Measurements from ENCODE around the gene SPTB.
A peak's percentile ranks its signal among the peaks of the same experiment; 100 is the strongest.

The SPTB gene

DNA sequence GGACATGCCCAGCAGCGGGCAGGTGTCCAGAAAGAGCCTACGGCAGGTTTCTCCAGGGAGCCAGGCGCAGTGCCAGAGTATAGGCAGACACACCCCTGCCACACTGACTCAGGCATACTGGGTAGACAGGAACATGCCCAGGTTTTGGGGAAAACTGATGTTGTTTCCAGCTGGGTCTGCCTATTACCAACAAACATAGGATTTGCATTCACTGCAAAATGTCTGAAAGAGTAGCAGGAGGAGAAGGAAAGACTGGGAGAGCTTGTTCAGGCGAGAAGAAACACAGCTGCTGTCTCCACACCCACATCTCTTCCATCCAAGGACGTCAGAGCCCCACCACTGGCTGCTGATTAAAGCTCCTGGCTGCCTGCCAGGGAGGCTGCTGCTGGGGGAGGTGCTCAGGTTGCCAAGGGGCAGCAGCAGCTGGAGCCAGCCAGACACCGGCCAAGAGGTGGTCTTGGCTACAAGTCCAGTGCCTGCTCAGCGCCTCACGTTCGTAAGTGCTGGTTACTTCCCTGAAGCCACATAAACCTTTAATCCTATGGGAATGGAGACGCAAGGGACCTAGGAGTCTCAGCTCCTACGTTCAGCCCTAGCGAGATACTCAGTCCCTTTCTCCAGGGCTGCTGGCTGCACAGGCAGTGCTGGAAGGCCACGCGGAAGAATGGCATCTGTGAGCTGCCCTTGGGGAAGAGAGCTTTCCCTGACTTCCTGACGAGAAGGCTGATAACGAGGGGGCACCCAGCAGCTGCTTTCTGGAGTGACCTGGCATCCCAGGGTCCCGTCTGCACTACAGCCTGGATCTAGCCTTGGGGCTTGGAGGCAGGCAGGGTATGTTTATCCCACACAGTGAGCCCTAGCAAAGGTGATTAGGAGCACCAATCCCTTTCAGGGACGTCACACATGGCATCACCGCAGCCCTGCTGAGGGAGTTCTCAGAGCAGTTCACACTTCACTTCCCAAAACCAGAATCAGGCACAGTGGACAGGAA lies 117.4 kb downstream of the SPTB start (continued):
- TF ChIP-seq ZNF140 (tag by site-specific recombination; IDR thresholded peaks at IDR 0.05) (no peak), IKZF3 (tag by site-specific recombination; IDR thresholded peaks at IDR 0.05) (peak; percentile 15; the same call in 1 of the 2 replicates)

DNA sequence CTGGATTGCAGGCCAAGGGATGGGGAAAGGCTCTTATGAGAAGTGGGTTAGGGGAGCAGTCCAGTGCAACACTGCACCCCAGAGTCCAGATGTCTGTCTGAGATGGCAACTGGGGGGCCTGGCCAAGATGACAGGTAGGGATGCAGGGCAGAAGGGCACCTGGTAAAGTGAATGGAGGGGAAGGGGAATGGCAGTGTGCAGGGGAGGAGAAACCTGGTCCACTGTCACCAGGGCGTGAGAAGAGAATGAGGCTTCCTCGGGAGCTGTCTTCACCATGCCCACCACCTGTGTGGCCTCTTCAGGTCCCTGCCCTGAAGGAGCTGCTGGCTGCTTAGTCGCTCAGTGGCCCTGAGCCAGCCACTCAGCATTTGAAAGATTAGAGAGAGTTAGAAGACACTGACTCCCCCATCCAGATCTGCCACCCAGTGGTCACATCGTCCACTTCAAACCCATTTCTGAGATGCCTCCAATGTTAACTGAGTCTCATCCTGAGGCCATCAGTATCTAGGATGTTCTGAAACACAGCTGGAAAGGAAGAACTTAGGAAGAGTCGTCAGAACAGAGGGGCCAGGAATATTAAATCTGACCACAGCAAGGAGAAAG lies 118.2 kb downstream of the SPTB start:
- peaks cover 6% of the 10 kb centered on the region in 2 experiments; a peak in 2 of 3 replicates for H3K36me3 ChIP-seq (ENCODE audit: control insufficient read depth in 2 of 2, insufficient read depth in 1 of 2, low read length in 2 of 2)
- ChIA-PET CTCF (interaction anchor here (0.6 to 5.4 kb wide), 19 partner anchors 10 to 270 kb away, joined by 3 to 93 read pairs (median 3); no protein-coding TSS in a partner anchor), POLR2A (interaction anchor here (0.5 to 1.3 kb wide), 7 partner anchors 51 to 885 kb away, joined by 3 to 6 read pairs (median 4); partner anchors contain the start of genes HSPA2, PLEKHG3 and ZBTB1)
- no peak overlapping the region; the same call in 1 of the 2 replicates for H3K27ac ChIP-seq (ENCODE audit: extremely low read depth, low read depth, low read length)
- peak overlapping the region; percentile 7; the same call in 1 of the 2 replicates for H3K4me3 ChIP-seq (ENCODE audit: low read depth, low read length)
- peaks cover 31% of the 10 kb centered on the region for H3K4me1 ChIP-seq (ENCODE audit: control insufficient read depth, insufficient read depth, low read length)
- TF ChIP-seq ZSCAN30 (tag by site-specific recombination; IDR thresholded peaks at IDR 0.05) (peak; percentile 99), GLIS1 (tag by site-specific recombination; IDR thresholded peaks at IDR 0.05) (peak; percentile 48), ZNF335 (tag by site-specific recombination; conservative IDR thresholded peaks at IDR 0.05) (no peak)
- TF ChIP-seq, protein P1, sequence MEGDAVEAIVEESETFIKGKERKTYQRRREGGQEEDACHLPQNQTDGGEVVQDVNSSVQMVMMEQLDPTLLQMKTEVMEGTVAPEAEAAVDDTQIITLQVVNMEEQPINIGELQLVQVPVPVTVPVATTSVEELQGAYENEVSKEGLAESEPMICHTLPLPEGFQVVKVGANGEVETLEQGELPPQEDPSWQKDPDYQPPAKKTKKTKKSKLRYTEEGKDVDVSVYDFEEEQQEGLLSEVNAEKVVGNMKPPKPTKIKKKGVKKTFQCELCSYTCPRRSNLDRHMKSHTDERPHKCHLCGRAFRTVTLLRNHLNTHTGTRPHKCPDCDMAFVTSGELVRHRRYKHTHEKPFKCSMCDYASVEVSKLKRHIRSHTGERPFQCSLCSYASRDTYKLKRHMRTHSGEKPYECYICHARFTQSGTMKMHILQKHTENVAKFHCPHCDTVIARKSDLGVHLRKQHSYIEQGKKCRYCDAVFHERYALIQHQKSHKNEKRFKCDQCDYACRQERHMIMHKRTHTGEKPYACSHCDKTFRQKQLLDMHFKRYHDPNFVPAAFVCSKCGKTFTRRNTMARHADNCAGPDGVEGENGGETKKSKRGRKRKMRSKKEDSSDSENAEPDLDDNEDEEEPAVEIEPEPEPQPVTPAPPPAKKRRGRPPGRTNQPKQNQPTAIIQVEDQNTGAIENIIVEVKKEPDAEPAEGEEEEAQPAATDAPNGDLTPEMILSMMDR (tag by site-specific recombination; IDR thresholded peaks at IDR 0.05) = 0 out of 2 replicates have a peak, but pooled peaks have one; percentile 15
- no peaks in the 10 kb centered on the region for H3K9me3 ChIP-seq (ENCODE audit: control insufficient read depth, insufficient read depth, low read depth, low read length)

DNA sequence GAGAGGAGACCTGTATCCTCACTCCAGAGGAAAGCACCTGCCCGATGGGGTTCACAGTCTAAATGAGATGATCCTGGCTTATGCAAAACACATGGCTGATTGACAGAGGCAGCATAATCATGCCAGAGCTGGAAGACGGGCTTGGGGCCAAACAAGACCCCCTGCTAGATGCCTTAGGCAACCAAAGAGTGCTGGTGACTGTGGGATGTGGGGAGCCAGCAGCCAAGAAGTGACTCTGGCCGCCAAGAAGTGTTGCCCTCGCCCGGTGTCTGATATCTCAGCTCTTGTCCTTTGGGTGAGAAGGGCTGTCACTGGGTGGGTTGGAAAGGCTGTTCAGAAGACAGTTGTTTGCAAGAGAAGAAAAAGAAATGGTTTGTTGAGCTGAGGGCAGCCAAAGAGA lies 118.8 kb downstream of the SPTB start:
- Histone ChIP-seq H3K27ac (ENCODE audit: extremely low read depth, low read depth, low read length) (no peak overlapping the region; the same call in 1 of the 2 replicates), H3K36me3 (ENCODE audit: control insufficient read depth in 2 of 2, insufficient read depth in 1 of 2, low read length in 2 of 2) (peaks cover 4% of the 10 kb centered on the region in 2 experiments; a peak in 2 of 3 replicates), H3K4me1 (ENCODE audit: control insufficient read depth, insufficient read depth, low read length) (peaks cover 31% of the 10 kb centered on the region), H3K9me3 (ENCODE audit: control insufficient read depth, insufficient read depth, low read depth, low read length) (no peaks in the 10 kb centered on the region), H3K4me3 (ENCODE audit: low read depth, low read length) (no peak overlapping the region)
- CTCF ChIA-PET = interaction anchor here (0.7 to 5.4 kb wide), 10 partner anchors 11 to 232 kb away, joined by 3 to 93 read pairs (median 3); no protein-coding TSS in a partner anchor
- TF ChIP-seq FEZF1 (tag by site-specific recombination; IDR thresholded peaks at IDR 0.05) (no peak), TCF7L2 (IDR thresholded peaks at IDR 0.05; ENCODE audit: borderline replicate concordance, low read depth, low read length) (no peak), ZNF133 (tag by site-specific recombination; IDR thresholded peaks at IDR 0.05) (no peak), ZSCAN23 (tag by site-specific recombination; IDR thresholded peaks at IDR 0.05) (no peak), ZNF148 (tag by site-specific recombination; IDR thresholded peaks at IDR 0.05; ENCODE audit: borderline replicate concordance) (no peak), ZNF830 (tag by site-specific recombination; IDR thresholded peaks at IDR 0.05; ENCODE audit: low read depth) (no peak), ZNF776 (tag by site-specific recombination; IDR thresholded peaks at IDR 0.05; ENCODE audit: borderline replicate concordance) (no peak), ZSCAN30 (tag by site-specific recombination; IDR thresholded peaks at IDR 0.05) (no peak), ZNF311 (tag by site-specific recombination; IDR thresholded peaks at IDR 0.05; ENCODE audit: borderline replicate concordance) (no peak), ZNF416 (tag by site-specific recombination; IDR thresholded peaks at IDR 0.05) (no peak), ZNF76 (tag by site-specific recombination; IDR thresholded peaks at IDR 0.05; ENCODE audit: borderline replicate concordance, low read depth) (no peak), ATF2 (tag by site-specific recombination; IDR thresholded peaks at IDR 0.05; ENCODE audit: low read depth) (no peak)
- POLR2A ChIA-PET = no interaction called here

Measured in HEK293 (cell line).